GM18507 (cell line): ENCODE measurements around the gene LRRC4C.

Experiments used
- DNase-seq: peaks from one replicate; pipeline ENCODE4 v3.0.0; 2011; ENCODE audit warnings: low read depth; ENCODE audit not compliant: insufficient read length; ENCODE audit errors: extremely low spot score
- FAIRE-seq: peaks from 2 replicates; lab custom pipeline; 2011; peaks lifted over from hg19 to GRCh38; lab: Jason Lieb, UNC

LRRC4C gene

GRCh38 chr11:41189701-41190436 is 269.6 kb downstream of the LRRC4C start:
- DNase-seq (no peak), FAIRE-seq (no peak)

GRCh38 chr11:41177791-41178190 is 281.7 kb downstream of the LRRC4C start:
- FAIRE-seq (no peak), DNase-seq (no peak)

GRCh38 chr11:41175304-41175972 is 284.0 kb downstream of the LRRC4C start:
- FAIRE-seq (no peak), DNase-seq (no peak)

GRCh38 chr11:41146326-41146725 is 313.1 kb downstream of the LRRC4C start:
- FAIRE-seq (no peak), DNase-seq (no peak)

GRCh38 chr11:41145420-41145819 is 314.0 kb downstream of the LRRC4C start:
- DNase-seq (no peak), FAIRE-seq (no peak)

GRCh38 chr11:41134971-41135370 is 324.5 kb downstream of the LRRC4C start:
- FAIRE-seq = no peak
- DNase-seq = no peak

- DNase-seq (no peak), FAIRE-seq (no peak)
Measured at GRCh38 chr11:41133023-41133422, 326.4 kb downstream of the LRRC4C start.

- FAIRE-seq = no peak
Measured at GRCh38 chr11:41121600-41121999, 337.9 kb downstream of the LRRC4C start.

GRCh38 chr11:41119484-41119883 is 340.0 kb downstream of the LRRC4C start:
- DNase-seq (no peak), FAIRE-seq (no peak)

More at GRCh38 chr11:41121600-41121999, 337.9 kb downstream of the LRRC4C start:
- no peak for DNase-seq

GRCh38 chr11:41118521-41118920 is 340.9 kb downstream of the LRRC4C start:
- FAIRE-seq = no peak
- DNase-seq = no peak

- DNase-seq (no peak), FAIRE-seq (no peak)
Measured at GRCh38 chr11:41116970-41117369, 342.5 kb downstream of the LRRC4C start.

GRCh38 chr11:41115066-41115465 is 344.4 kb downstream of the LRRC4C start:
- DNase-seq = no peak
- FAIRE-seq = no peak

- DNase-seq = no peak
- FAIRE-seq = no peak
Measured at GRCh38 chr11:41113160-41113559, 346.3 kb downstream of the LRRC4C start.

GRCh38 chr11:41110527-41110926 is 348.9 kb downstream of the LRRC4C start:
- FAIRE-seq = no peak
- no peak for DNase-seq

- DNase-seq = no peak
- FAIRE-seq = no peak
Measured at GRCh38 chr11:41102471-41102870, 357.0 kb downstream of the LRRC4C start.

- FAIRE-seq = no peak
Measured at GRCh38 chr11:41099654-41100053, 359.8 kb downstream of the LRRC4C start.

GRCh38 chr11:41085123-41085522 is 374.3 kb downstream of the LRRC4C start:
- no peak for FAIRE-seq
- DNase-seq = no peak

More at GRCh38 chr11:41099654-41100053, 359.8 kb downstream of the LRRC4C start:
- no peak for DNase-seq

GRCh38 chr11:41081756-41082285 is 377.6 kb downstream of the LRRC4C start:
- FAIRE-seq (no peak), DNase-seq (no peak)

GRCh38 chr11:41074318-41074717 is 385.1 kb downstream of the LRRC4C start:
- FAIRE-seq (no peak), DNase-seq (no peak)

GRCh38 chr11:41065432-41065831 is 394.0 kb downstream of the LRRC4C start:
- no peak for DNase-seq
- FAIRE-seq = no peak

- FAIRE-seq (no peak), DNase-seq (no peak)
Measured at GRCh38 chr11:41058138-41058537, 401.3 kb downstream of the LRRC4C start.
